ENCODE data around the gene EREG. TPM values are rescaled to one million over a fixed set of nuclear protein-coding genes. Genes with fewer than 3 reads are reported as not detected.

EREG gene
- total RNA-seq, 1 donor: 15.0 TPM

DNA sequence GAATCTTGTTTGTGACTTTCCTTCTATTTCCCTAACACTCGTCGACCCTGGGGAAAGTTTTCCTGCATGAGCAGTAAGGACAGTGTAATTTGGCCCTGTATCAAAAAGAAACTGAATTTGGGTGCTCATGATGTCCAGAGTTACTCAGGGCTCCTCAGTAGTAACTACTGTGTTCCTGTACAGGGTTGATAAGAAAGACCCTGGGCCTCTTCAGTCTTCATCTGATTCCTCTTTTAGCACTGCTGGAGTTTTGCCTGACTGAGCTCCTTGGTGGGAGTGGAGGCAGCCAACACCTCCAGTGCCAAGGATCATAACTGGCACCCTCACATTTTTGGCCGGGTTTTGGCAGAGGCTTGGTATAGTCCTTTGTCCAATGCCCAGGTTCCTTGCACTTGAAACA lies 72.9 kb downstream of the EREG start:
- DNase-seq (ENCODE audit: low read depth): no peak
- no peak for TF ChIP-seq CTCF (IDR thresholded peaks at IDR 0.05; ENCODE audit: insufficient read depth, low read length)
- no peak overlapping the region for H3K4me3 ChIP-seq (ENCODE audit: low read depth, low read length)

Other genes with a start within 250 kb of the EREG start
- gene MTHFD2L, start 207.0 kb upstream of the EREG start, total RNA-seq (ENCODE audit: low replicate concordance): 8.2 and 15.0 TPM in 2 replicates
- gene EPGN, start 56.7 kb upstream of the EREG start, total RNA-seq (ENCODE audit: low replicate concordance): 0.90 TPM in 1 of 2 replicates, not detected in the other
- 0.54 TPM in 1 of 2 replicates, not detected in the other for gene AREG, start 80.0 kb downstream of the EREG start, total RNA-seq (ENCODE audit: low replicate concordance)